GM12878 (cell line): ENCODE data around the gene PPFIBP1. TPM values are rescaled to one million over a fixed set of nuclear protein-coding genes. Genes with fewer than 3 reads are reported as not detected.

Source experiments
- ATAC-seq: fragments of 200-7000 bp; cut with Tn5 transposase; 3 replicates; pipeline ENCODE4 v1.9.1; 2020; ENCODE audit warnings: mild to moderate bottlenecking, moderate library complexity
- BruUV-seq: library from RNA; stranded (reverse); fragments of 400-500 nt; replicated peaks from 2 replicates; lab custom pipeline; 2021; lab: Mats Ljungman, UMichigan
- CTCF ChIA-PET: fragments of 300-600 bp; sonication (Branson Sonifier 250); formaldehyde crosslinking; extraction: SDS; loops from one replicate; lab custom pipeline; 2021; ENCODE audit warnings: inconsistent platforms; lab: Yijun Ruan, JAX
- POLR2A ChIA-PET: fragments of 350-600 bp; formaldehyde crosslinking; extraction: SDS; loops from one replicate; lab custom pipeline; 2021; ENCODE audit warnings: inconsistent platforms; lab: Charles Lee
- RAD21 ChIA-PET: fragments of 300-600 bp; sonication (Branson Sonifier 250); formaldehyde crosslinking; loops from one replicate; lab custom pipeline; 2023; ENCODE audit warnings: antibody characterized with exemption; ENCODE audit not compliant: unreplicated experiment; lab: Charles Lee
- SMC1A ChIA-PET: fragments of 300-600 bp; sonication (Branson Sonifier 250); formaldehyde crosslinking; loops from one replicate; lab custom pipeline; 2023; ENCODE audit not compliant: unreplicated experiment, uncharacterized antibody; lab: Charles Lee
- DNase-seq: peaks from one replicate; pipeline ENCODE4 v3.0.0-alpha.2; 2011; ENCODE audit warnings: low read depth, low spot score
- FAIRE-seq: peaks from 3 replicates; lab custom pipeline; 2011; peaks lifted over from hg19 to GRCh38; lab: Jason Lieb, UNC
- H2AFZ ChIP-seq: 2 replicates; pipeline ENCODE4 v1.6.0; 2011; ENCODE audit warnings: low read depth, low read length, control low read depth; ENCODE audit not compliant: control insufficient read depth
- H3K27ac ChIP-seq: 2 replicates; pipeline ENCODE4 v1.5.1; 2011; ENCODE audit warnings: control low read depth; ENCODE audit not compliant: control insufficient read depth, insufficient read depth
- H3K27me3 ChIP-seq, 2 experiments: replicated peaks in 1 of 2; 2 replicates each; pipeline versions ENCODE4 v1.6.0 to v1.6.1; 2011; ENCODE audit warnings: low read length in 1 of 2; ENCODE audit not compliant: control insufficient read depth in 2 of 2, insufficient read depth in 2 of 2
- H3K36me3 ChIP-seq, 2 experiments: 2 replicates each; pipeline ENCODE4 v1.5.1; 2011; ENCODE audit warnings: low read length in 1 of 2; ENCODE audit not compliant: control insufficient read depth in 2 of 2, insufficient read depth in 2 of 2
- H3K4me1 ChIP-seq: 2 replicates; pipeline ENCODE4 v1.6.1; 2011; ENCODE audit warnings: mild to moderate bottlenecking, low read length, moderate library complexity, mixed read lengths; ENCODE audit not compliant: control insufficient read depth, insufficient read depth
- H3K4me2 ChIP-seq: 2 replicates; pipeline ENCODE4 v1.6.0; 2011; ENCODE audit warnings: control low read depth; ENCODE audit not compliant: control insufficient read depth, insufficient read depth
- H3K4me3 ChIP-seq: fragments of 200-600 bp; sonication (generic); 2 replicates; pipeline ENCODE4 v1.5.1; 2016
- H3K79me2 ChIP-seq: 2 replicates; pipeline ENCODE4 v1.6.0; 2011; ENCODE audit warnings: low read length; ENCODE audit not compliant: control insufficient read depth, insufficient read depth
- H3K9ac ChIP-seq: 2 replicates; pipeline ENCODE4 v1.8.0; 2011; ENCODE audit warnings: low read length, control low read depth, mixed read lengths; ENCODE audit not compliant: control insufficient read depth, insufficient read depth
- H3K9me3 ChIP-seq: replicated peaks from 3 replicates; pipeline ENCODE4 v1.5.1; 2011; ENCODE audit warnings: mild to moderate bottlenecking, low read length; ENCODE audit not compliant: control insufficient read depth, insufficient read depth
- H4K20me1 ChIP-seq: 2 replicates; pipeline ENCODE4 v1.6.0; 2011; ENCODE audit not compliant: control insufficient read depth, insufficient read depth
- CBX5 ChIP-seq: sonication (generic); IDR thresholded peaks from 2 replicates; pipeline ENCODE4 v1.6.1; 2016; ENCODE audit warnings: low read depth, moderate library complexity, mild to moderate bottlenecking, inconsistent platforms
- FOXM1 ChIP-seq: IDR thresholded peaks from 2 replicates; pipeline ENCODE4 v1.6.1; 2012; ENCODE audit warnings: low read depth, mild to moderate bottlenecking, inconsistent platforms, low read length, moderate library complexity
- KLF5 ChIP-seq: fragments of 450-650 bp; IDR thresholded peaks from 2 replicates; pipeline ENCODE4 v1.6.1; 2014; ENCODE audit warnings: mild to moderate bottlenecking; ENCODE audit not compliant: partially characterized antibody
- NRF1 ChIP-seq: conservative IDR thresholded peaks from 2 replicates; pipeline ENCODE4 v1.6.1; 2011; ENCODE audit warnings: mild to moderate bottlenecking, low read depth, low read length, improper control_type of control experiment
- RAD21 ChIP-seq: IDR thresholded peaks from 2 replicates; pipeline ENCODE4 v1.6.1; 2011; ENCODE audit warnings: mild to moderate bottlenecking, low read depth, low read length, moderate library complexity; ENCODE audit not compliant: insufficient read depth
- RB1 ChIP-seq: fragments of 450-650 bp; formaldehyde crosslinking; IDR thresholded peaks from 2 replicates; pipeline ENCODE4 v1.6.1; 2017; ENCODE audit warnings: mild to moderate bottlenecking, borderline replicate concordance
- ZNF217 ChIP-seq: fragments of 450-650 bp; IDR thresholded peaks from 2 replicates; pipeline ENCODE4 v1.6.1; 2017; ENCODE audit warnings: antibody characterized with exemption, mild to moderate bottlenecking
- ZNF24 ChIP-seq: fragments of 450-650 bp; IDR thresholded peaks from 2 replicates; pipeline ENCODE4 v1.6.1; 2017; ENCODE audit warnings: antibody characterized with exemption, mild to moderate bottlenecking
- ZZZ3 ChIP-seq: IDR thresholded peaks from 2 replicates; pipeline ENCODE4 v1.6.1; 2011; ENCODE audit warnings: low read depth; ENCODE audit not compliant: control insufficient read depth, insufficient read length
- WGBS: methylation state at CpG from one replicate; pipeline ENCODE4 v1.1.6; 2016; ENCODE audit warnings: low lambda C conversion rate; ENCODE audit not compliant: insufficient replicate concordance, insufficient coverage; ENCODE audit errors: missing lambda C conversion rate; 5-methylcytosine and 5-hydroxymethylcytosine counted together
- in situ Hi-C: fragments of 300-500 bp; cut with MboI; formaldehyde crosslinking; loops from 9 replicates; pipeline ENCODE4 v1.14.3; 2018; ENCODE audit warnings: mixed read lengths
- intact Hi-C: fragments of 100-400 bp; cut with micrococcal nuclease; formaldehyde crosslinking; loops from one replicate; pipeline ENCODE4 v1.14.2; 2022; ENCODE audit not compliant: unreplicated experiment
- polyA plus RNA-seq, 11 experiments: library from polyadenylated mRNA; depleted of rRNA in 4 of 11; unstranded in 6 of 11; stranded (reverse) in 5 of 11; fragments of >200 nt; fragmentation: Nextera tagmentation in 4 of 11; fragmentation: Illumina TruSeq in 1 of 11; extraction: Ambion mirVana in 4 of 11; extraction: Trizol in 1 of 11; gene quantifications; 1 replicate in 1 of 11; 2 replicates in 10 of 11; pipeline versions ENCODE4 v1.2.1 to v1.2.3, GENCODE V29; 2011 to 2016; ENCODE audit warnings: inconsistent platforms in 2 of 11, missing spikeins in 2 of 11, low read depth in 1 of 11
- total RNA-seq, 4 experiments: library from RNA; depleted of rRNA in 3 of 4; stranded (reverse); fragments of >200 nt in 3 of 4; fragmentation: Illumina TruSeq in 1 of 4; extraction: Trizol in 1 of 4; gene quantifications; 2 replicates each; pipeline versions ENCODE4 v1.2.1 to v1.2.3, GENCODE V29; 2013 to 2021

PPFIBP1 gene
- total and polyA plus RNA-seq, 10 of the 15 experiments (the other 5 are each of a cell fraction or from before 2014, with no cell fraction given), result 0.47 to 7.8 (median 3.6) TPM

GRCh38 chr12:27575762-27576118, 51.7 kb downstream of the PPFIBP1 start:
- H3K36me3 ChIP-seq, result no peaks in the 10 kb centered on the region
- no peak for TF ChIP-seq RAD21
- TF ChIP-seq FOXM1, result no peak
- TF ChIP-seq CBX5, result no peak
- no peak for TF ChIP-seq KLF5
- no peak for TF ChIP-seq ZNF24
- no peak for TF ChIP-seq ZZZ3
- no peak for TF ChIP-seq NRF1
- no peak for TF ChIP-seq RB1
- no peak for TF ChIP-seq ZNF217
- TF ChIP-seq, all 136 proteins: peak for 0
- no TSS peak for BruUV-seq
- Histone ChIP-seq H3K27me3 (no peaks in the 10 kb centered on the region), H3K9me3 (no peaks in the 10 kb centered on the region), H3K27ac (no peak overlapping the region), H3K4me1 (peaks cover 33% of the 10 kb centered on the region), H4K20me1 (no peaks in the 10 kb centered on the region), H3K9ac (no peak overlapping the region), H2AFZ (no peak overlapping the region), H3K4me3 (no peak overlapping the region), H3K4me2 (peak overlapping the region; percentile 14; the same call in 1 of the 2 replicates), H3K79me2 (no peaks in the 10 kb centered on the region)
- 0% methylated on average over 2 of the region's 2 CpGs for WGBS
- in situ Hi-C loops (no loop called here), intact Hi-C loops (no loop called here)
- ChIA-PET RAD21 (interaction anchor here (0.6 kb wide), 1 partner anchor 269 kb away, joined by 3 read pairs; no protein-coding TSS in a partner anchor), POLR2A (no interaction called here), CTCF (interaction anchor here (1.7 kb wide), 1 partner anchor 14 kb away, joined by 5 read pairs; no protein-coding TSS in a partner anchor), SMC1A (interaction anchor here (0.7 kb wide), 1 partner anchor 13 kb away, joined by 3 read pairs; no protein-coding TSS in a partner anchor)
- ATAC-seq (no peak), DNase-seq (no peak), FAIRE-seq (no peak)
